Hematopoietic multipotent progenitor cell treated with erythropoietin and hydrocortisone succinate and interleukin-3 and kit ligand, for 17 days (in vitro differentiated cells): ENCODE results near the gene CACNA2D2.
A peak's percentile ranks its signal among the peaks of the same experiment; 100 is the strongest.
"Not testable (repeated sequence)": the region's sequence is repeated elsewhere in the genome, so short reads cannot be mapped to it uniquely, and the experiment has no call there.

Experiments used
- DNase-seq: peaks from one replicate; pipeline ENCODE4 v3.0.0-alpha.2; 2015; ENCODE audit warnings: low spot score

CACNA2D2 gene

GRCh38 chr3:50530001-50530970, 26.9 kb upstream of the CACNA2D2 start:
- DNase-seq: no peak

- peak; percentile 49 for DNase-seq
These were observed 22.6 kb upstream of the CACNA2D2 start for GRCh38 chr3:50525987-50526386.

GRCh38 chr3:50525191-50525910, 21.9 kb upstream of the CACNA2D2 start:
- no peak for DNase-seq

GRCh38 chr3:50524746-50525145, 21.3 kb upstream of the CACNA2D2 start:
- no peak for DNase-seq

DNA sequence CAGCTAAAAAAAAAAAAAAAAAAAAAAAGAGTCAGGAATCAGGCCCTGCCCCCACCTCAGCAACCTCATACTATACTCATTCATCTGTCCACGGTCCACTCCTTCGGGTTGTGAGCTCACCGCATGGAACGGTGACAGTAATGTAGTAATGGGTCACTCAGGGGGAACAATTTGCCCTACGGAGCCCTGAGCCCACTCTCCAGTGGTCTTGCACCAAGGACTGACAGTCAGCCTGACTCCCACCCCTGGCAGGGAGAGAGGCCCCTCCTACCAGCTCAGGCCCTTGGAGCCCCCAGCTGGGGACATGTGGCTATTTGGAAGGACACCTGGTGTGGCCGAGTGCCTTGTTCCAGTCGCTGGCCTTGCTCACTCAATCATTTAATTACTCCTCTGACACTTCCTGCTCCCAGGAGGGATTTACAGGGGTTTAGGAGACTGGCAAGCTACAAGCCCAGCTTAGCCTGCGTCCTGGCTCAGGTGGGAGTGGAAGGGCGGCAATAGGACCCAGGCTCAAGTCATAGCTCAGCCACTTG, 19.9 kb upstream of the CACNA2D2 start:
- DNase-seq: no peak

DNA sequence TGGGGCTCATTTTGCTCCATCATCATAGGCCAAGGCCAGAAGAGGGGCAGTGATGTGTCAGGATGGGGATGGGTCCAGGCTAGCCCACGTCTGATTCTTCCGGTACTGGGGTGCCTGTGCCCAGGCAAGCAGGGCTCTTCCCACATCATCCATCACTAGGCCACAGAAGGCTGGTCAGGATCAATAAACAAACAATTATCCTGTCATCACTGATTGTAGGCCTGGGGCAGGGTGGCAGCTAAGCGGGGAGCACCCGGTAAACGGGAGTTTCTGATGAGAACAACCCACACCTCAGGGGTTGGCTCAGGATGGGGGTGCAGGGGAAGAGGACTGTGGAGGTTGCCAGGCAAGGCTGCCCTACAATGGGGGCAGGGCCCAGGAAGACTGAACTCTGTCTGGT, 18.1 kb upstream of the CACNA2D2 start:
- no peak for DNase-seq

- DNase-seq: no peak
These were observed 17.4 kb upstream of the CACNA2D2 start for GRCh38 chr3:50520849-50521248.

- peak; percentile 84 for DNase-seq
These were observed 16.1 kb upstream of the CACNA2D2 start for GRCh38 chr3:50519471-50520089.

DNA sequence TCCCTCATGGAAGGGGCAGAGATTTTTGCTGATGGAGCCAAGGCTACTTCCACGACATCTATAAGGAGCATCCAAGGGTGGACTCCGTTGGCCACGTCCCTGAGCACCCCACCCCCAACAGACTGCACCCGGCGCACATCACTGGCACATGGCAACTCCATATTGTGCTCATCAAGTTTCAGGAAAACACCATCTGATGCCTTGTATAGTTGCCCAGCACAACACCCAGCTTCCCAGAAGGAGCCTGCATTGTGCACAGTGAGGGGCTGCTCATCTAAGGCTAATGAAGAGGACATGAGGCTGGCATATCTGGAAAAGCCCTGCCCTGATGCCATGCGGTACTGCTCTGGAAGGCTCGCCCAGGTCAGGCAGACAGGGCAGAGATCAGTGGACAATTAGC, 15.0 kb upstream of the CACNA2D2 start:
- no peak for DNase-seq

GRCh38 chr3:50517721-50518206, 14.3 kb upstream of the CACNA2D2 start:
- no peak for DNase-seq

DNA sequence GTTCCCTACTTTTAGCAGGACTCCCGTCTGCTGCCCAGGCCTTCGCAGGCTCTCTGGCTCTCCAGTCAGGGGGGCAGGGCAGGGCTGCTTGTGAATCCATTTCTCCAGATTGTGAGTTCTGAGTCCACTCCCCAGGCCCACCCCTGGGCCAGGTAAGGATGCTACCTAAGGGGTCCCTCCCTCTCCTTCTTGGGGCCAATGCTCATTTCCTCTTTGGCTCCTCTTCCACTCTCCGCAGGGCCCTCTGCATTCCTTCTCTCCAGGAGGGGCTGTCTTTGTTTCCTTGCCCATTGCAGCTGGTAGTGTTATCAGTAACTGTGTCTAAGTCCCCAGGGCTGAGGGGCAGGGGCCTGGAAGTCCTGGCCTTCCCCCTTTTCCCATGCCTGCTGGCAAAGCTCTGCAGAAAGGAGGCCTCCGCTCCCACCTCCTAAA, 13.0 kb upstream of the CACNA2D2 start:
- no peak for DNase-seq

- DNase-seq: no peak
These were observed 12.4 kb upstream of the CACNA2D2 start for GRCh38 chr3:50515565-50516439.

DNA sequence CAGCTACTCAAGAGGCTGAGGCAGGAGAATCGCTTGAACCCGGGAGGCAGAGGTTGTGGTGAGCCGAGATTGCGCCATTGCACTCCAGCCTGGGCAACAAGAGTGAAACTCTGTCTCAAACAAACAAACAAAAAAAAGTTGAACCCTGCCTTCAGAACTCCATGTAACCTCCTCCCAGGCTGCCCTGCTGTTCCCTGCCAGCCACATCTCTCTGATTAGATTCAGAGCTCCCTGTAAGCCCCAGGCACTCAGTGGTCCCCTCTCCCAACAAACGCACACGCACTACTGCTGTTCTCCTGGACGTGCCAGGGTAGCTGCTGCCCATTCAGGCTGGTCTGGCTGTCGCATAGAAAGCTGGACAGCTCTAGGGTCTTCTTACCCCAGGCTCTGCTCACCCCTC, 9.5 kb upstream of the CACNA2D2 start:
- DNase-seq: not testable (repeated sequence)

DNA sequence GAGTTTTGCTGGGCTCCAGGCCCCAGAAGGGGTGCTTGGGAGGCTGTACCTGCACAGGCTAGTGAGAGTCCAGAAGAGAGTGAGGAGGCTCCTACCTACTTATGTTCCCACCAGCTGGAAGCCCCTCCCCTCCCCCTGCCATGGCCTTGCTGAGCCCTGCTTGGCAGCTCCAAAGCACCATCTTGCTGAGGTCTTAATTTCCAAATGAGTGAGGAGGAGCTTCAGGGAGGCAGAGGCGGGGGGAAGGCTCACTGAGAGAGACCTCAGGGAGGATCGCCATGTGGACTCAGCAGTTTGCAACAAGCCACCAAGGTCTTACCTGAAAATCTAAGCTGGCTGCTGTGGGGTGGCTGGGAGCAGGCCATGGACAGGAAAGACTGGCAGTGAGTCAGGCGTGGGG, 8.7 kb upstream of the CACNA2D2 start:
- DNase-seq: no peak

GRCh38 chr3:50510325-50510724, 6.9 kb upstream of the CACNA2D2 start:
- no peak for DNase-seq

GRCh38 chr3:50509715-50510114, 6.3 kb upstream of the CACNA2D2 start:
- no peak for DNase-seq

GRCh38 chr3:50508821-50509220, 5.4 kb upstream of the CACNA2D2 start:
- no peak for DNase-seq

DNA sequence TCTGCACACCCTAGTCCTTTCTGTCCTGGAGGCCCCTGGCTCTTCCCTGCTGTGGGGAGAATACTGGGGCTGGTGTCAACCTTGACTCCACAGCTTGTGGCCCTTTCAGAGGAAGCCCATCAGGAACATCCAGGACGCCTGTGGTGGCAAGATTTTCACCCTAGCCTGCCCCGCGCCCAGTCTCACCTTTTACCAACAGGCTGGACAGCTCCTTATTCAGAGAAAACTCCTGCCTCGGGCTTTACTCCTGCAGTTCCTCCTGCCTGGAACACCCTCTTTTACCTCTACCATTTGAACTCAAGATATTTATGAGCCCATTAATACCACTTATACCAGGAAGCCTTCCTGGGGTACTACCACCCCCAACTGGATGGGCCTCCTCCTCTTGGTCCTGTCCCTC, 2.7 kb upstream of the CACNA2D2 start:
- no peak for DNase-seq

DNA sequence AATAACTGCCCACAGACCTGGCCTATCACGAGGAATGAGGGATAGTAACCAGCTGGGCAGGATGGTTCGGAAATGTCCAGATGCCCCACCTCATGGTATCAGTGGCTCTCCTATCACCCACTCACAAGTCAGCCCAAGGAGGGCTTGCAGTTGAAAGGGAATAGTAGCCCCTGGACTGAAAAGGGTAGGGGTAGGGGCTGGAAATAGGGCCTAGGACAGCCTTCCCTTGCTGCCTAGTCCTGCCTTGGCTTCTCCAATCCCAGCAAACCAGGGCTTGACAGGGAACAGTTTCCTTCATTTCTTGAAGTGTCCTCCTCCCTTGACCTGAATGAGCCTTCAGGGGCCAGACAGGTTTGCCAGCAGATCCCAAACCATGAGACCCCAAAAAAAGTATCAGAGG, 1.2 kb upstream of the CACNA2D2 start:
- no peak for DNase-seq

DNA sequence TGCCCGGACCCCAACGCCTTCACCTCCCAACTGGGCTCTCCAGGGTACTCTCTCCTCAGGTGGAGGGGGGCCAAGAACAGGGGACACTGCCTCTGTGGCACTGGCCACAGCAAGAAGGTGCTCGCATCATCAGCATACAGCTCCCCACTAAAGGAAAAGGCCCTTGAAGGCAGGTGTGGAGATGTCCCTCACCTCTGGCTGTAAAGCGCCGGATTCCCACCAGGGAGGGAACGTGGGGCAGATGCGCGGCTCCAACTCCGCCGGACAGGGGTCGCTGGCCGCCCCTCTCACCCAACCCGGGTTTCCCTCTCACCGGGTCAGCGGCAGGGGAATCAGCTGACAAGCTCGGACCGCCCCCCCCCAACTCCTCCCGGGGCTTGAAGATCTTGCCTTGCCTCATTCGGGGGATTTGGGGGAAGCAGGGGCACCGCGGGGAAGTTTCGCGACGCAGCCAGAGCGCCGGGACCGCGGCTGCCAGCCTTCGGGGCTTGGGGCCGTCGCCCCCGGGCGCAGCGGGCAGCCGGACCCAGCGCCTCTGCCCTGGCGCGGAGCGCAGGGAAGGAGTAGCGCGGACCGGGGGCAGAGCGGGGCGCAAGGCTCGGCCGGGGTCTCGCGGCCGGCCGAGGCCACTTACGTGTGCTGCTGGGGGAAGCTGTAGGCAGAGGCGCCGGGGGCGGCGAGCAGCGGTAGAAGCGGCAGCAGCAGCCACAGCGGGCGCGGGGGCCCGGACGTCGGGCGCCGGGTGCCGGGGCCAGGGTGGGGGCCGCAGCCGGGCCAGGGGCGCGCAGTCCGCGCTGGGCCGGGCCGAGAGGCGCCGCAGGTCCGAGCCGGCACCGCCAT, 630 bp downstream of the CACNA2D2 start:
- DNase-seq: no peak
